ENCODE measurements around the gene ZNF106.

Gene ZNF106

GRCh38 chr15:42408178-42408577, 82.8 kb downstream of the ZNF106 start:
- no peak for DNase-seq (ENCODE audit: low read depth in 4 of 4, low spot score in 1 of 4)

GRCh38 chr15:42405863-42406482, 85.0 kb downstream of the ZNF106 start:
- no peak for DNase-seq (ENCODE audit: low read depth in 4 of 4, low spot score in 1 of 4)

- no peak for DNase-seq (ENCODE audit: low read depth in 4 of 4, low spot score in 1 of 4)
These were observed 86.3 kb downstream of the ZNF106 start for GRCh38 chr15:42404461-42405235.

GRCh38 chr15:42403389-42403788, 87.6 kb downstream of the ZNF106 start:
- DNase-seq (ENCODE audit: low read depth in 4 of 4, low spot score in 1 of 4), result no peak

GRCh38 chr15:42402455-42403205, 88.3 kb downstream of the ZNF106 start:
- no peak for DNase-seq (ENCODE audit: low read depth in 4 of 4, low spot score in 1 of 4)

- DNase-seq (ENCODE audit: low read depth in 4 of 4, low spot score in 1 of 4), result no peak
These were observed 89.1 kb downstream of the ZNF106 start for GRCh38 chr15:42401544-42402454.

- no peak for DNase-seq (ENCODE audit: low read depth in 4 of 4, low spot score in 1 of 4)
These were observed 95.1 kb downstream of the ZNF106 start for GRCh38 chr15:42395838-42396237.

- no peak for DNase-seq (ENCODE audit: low read depth in 4 of 4, low spot score in 1 of 4)
These were observed 96.8 kb downstream of the ZNF106 start for GRCh38 chr15:42394106-42394505.

- no peak for DNase-seq (ENCODE audit: low read depth in 4 of 4, low spot score in 1 of 4)
These were observed 98.5 kb downstream of the ZNF106 start for GRCh38 chr15:42392309-42393024.

GRCh38 chr15:42387603-42388002, 103.3 kb downstream of the ZNF106 start:
- DNase-seq (ENCODE audit: low read depth in 4 of 4, low spot score in 1 of 4), result no peak

- no peak for DNase-seq (ENCODE audit: low read depth in 4 of 4, low spot score in 1 of 4)
These were observed 104.8 kb downstream of the ZNF106 start for GRCh38 chr15:42385980-42386700.

- peak in 1 of 4 experiments; percentile 5 for DNase-seq (ENCODE audit: low read depth in 4 of 4, low spot score in 1 of 4)
These were observed 105.5 kb downstream of the ZNF106 start for GRCh38 chr15:42385206-42385979.

- no peak for DNase-seq (ENCODE audit: low read depth in 4 of 4, low spot score in 1 of 4)
These were observed 106.3 kb downstream of the ZNF106 start for GRCh38 chr15:42384597-42384996.

- no peak for DNase-seq (ENCODE audit: low read depth in 4 of 4, low spot score in 1 of 4)
These were observed 112.9 kb downstream of the ZNF106 start for GRCh38 chr15:42378011-42378410.

GRCh38 chr15:42375941-42376340, 115.0 kb downstream of the ZNF106 start:
- no peak for DNase-seq (ENCODE audit: low read depth in 4 of 4, low spot score in 1 of 4)

- no peak for DNase-seq (ENCODE audit: low read depth in 4 of 4, low spot score in 1 of 4)
These were observed 115.7 kb downstream of the ZNF106 start for GRCh38 chr15:42375252-42375651.

- no peak for DNase-seq (ENCODE audit: low read depth in 4 of 4, low spot score in 1 of 4)
These were observed 116.1 kb downstream of the ZNF106 start for GRCh38 chr15:42374810-42375209.

GRCh38 chr15:42373936-42374335, 117.0 kb downstream of the ZNF106 start:
- DNase-seq (ENCODE audit: low read depth in 4 of 4, low spot score in 1 of 4), result no peak

- no peak for DNase-seq (ENCODE audit: low read depth in 4 of 4, low spot score in 1 of 4)
These were observed 117.7 kb downstream of the ZNF106 start for GRCh38 chr15:42373274-42373673.
